ENCODE measurements around the gene SBK2. TPM values are rescaled to one million over a fixed set of nuclear protein-coding genes. Genes with fewer than 3 reads are reported as not detected.

SBK2 gene
- total RNA-seq, 1 donor from 2014 or later, result 0.75 TPM

DNA sequence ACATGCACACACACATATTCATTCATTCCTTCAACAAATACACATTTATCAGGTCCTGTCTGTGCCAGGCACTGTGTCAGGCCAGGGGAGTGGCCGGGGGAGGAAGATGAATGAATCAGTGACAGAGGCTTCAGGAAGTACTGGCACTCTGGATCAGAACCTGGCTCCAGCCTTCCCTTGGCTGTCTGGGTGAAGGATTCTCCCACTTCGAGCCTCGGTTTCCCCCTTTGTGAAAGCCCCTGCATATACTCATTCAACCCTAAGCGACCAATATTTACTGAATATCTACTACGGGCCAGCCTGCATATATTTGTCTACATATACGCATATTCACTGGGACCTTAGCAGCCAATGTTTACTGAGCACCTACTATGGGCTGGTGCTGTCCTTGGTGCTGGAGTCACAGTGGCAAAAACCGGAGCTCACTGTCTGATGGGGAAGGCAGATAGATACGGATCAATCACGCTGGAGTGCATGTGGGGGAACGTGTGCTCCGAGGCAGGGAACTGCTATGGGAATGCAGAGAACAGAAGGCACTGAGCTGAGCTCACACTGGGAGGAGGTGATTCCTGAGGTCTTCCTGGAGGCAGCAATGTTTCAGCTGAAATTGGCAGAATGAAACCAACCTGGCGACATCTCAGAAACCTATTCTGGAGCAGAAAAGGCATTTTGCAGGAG lies 44.4 kb upstream of the SBK2 start:
- H3K9me3 Mint-ChIP-seq, result no peaks in the 10 kb centered on the region
- H3K27me3 Mint-ChIP-seq, result no peaks in the 10 kb centered on the region
- H3K4me3 Mint-ChIP-seq, result peak overlapping the region; percentile 94
- peak overlapping the region; percentile 82 for H3K27ac Mint-ChIP-seq
- H3K36me3 Mint-ChIP-seq, result peaks cover 12% of the 10 kb centered on the region
- TF ChIP-seq, protein P1, sequence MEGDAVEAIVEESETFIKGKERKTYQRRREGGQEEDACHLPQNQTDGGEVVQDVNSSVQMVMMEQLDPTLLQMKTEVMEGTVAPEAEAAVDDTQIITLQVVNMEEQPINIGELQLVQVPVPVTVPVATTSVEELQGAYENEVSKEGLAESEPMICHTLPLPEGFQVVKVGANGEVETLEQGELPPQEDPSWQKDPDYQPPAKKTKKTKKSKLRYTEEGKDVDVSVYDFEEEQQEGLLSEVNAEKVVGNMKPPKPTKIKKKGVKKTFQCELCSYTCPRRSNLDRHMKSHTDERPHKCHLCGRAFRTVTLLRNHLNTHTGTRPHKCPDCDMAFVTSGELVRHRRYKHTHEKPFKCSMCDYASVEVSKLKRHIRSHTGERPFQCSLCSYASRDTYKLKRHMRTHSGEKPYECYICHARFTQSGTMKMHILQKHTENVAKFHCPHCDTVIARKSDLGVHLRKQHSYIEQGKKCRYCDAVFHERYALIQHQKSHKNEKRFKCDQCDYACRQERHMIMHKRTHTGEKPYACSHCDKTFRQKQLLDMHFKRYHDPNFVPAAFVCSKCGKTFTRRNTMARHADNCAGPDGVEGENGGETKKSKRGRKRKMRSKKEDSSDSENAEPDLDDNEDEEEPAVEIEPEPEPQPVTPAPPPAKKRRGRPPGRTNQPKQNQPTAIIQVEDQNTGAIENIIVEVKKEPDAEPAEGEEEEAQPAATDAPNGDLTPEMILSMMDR (conservative IDR thresholded peaks at IDR 0.05), result no peak
- no peak for DNase-seq (ENCODE audit: extremely low spot score, unreplicated experiment)
- peaks cover 33% of the 10 kb centered on the region for H3K4me1 Mint-ChIP-seq (ENCODE audit: unreplicated experiment)

DNA sequence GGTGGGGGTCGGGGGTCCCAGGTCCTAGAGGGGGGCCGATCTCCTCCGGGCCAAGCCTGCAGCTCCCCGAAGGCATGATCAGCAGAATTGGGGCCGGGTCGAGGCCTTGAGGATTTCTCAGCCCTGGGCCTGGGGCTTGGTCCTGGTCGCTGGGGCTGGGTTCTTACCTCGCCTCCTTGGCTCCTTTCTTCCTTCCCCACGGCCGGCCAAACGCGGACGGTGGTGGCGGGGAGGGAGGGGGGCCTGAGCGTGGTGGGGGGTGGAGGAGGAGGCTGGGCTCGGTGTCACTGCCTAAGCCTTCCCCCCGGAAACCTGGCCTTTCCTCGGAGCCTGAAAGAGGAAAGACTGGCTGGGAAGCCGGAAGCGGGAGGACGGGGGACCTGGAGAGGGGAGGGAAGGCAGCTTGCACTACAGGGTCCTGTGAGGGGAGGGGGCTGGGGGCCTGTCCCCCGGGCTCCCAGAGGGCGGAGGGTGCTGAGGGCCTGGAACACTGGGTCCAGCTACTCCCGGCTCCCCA lies 43.8 kb upstream of the SBK2 start, which contains the start of gene ZNF579:
TSS of gene ZNF579 (minus strand) at position 221 of the 517 bp plus-strand sequence. CDS start 1,209 bp downstream, outside the sequence.
- H3K27ac Mint-ChIP-seq, result peak within 1 kb of the TSS; percentile 83
- TF ChIP-seq, protein P1 (conservative IDR thresholded peaks at IDR 0.05), result no peak
- peaks cover 12% of the 10 kb centered on the region for H3K36me3 Mint-ChIP-seq

DNA sequence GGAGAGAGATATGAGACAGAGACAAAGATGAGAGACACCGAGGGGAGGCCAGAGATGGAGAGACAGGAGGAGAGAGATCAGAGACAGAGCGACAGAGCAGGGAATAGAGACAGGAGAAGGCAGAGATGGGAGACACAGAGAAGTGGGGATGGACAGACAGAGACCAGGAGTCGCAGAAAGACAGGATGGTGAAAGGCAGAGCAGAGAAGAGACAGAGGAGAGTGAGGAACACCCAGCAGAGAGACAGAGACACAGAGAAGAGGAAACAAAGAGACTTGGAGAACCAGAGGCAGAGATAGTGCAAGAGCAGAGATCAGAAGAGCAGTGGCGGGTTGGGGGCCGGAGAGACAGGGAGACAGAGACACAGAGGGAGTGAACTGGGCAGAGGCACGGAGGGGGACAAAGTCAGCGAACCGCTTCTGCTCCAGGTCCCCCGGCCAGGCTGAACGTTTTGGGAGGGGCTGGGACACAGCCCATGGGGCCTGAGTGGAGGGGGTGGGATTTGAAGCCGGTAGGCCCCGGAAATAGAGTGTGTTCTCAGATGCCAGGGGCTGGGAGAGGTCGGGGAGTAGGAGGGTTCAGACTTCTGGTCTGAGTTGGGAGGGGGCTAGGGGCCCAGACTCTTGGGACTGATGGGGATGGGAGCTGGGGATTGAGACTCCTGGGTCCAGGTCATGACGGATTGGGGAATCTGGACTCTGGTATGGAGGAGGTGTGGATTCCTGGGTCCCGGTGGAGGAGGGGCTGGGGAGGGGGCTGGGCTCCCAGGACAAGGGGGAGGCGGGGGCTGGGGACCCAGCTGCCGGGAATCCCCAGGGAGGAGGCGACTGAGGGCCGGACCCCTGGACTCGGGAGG lies 43.1 kb upstream of the SBK2 start:
- Mint-ChIP-seq H3K9me3 (no peaks in the 10 kb centered on the region), H3K27ac (peak overlapping the region; percentile 83), H3K27me3 (no peaks in the 10 kb centered on the region), H3K4me1 (ENCODE audit: unreplicated experiment) (peaks cover 22% of the 10 kb centered on the region), H3K36me3 (peaks cover 12% of the 10 kb centered on the region), H3K4me3 (peak overlapping the region; percentile 94)
- DNase-seq (ENCODE audit: extremely low spot score, unreplicated experiment), result no peak
- TF ChIP-seq, protein P1 (conservative IDR thresholded peaks at IDR 0.05), result no peak

More for the DNA sequence above, 43.8 kb upstream of the SBK2 start, which contains the start of gene ZNF579:
- peak; percentile 91 for DNase-seq (ENCODE audit: extremely low spot score, unreplicated experiment)
- Mint-ChIP-seq H3K9me3 (no peaks in the 10 kb centered on the region), H3K4me3 (peak within 1 kb of the TSS; percentile 94), H3K4me1 (ENCODE audit: unreplicated experiment) (peaks cover 28% of the 10 kb centered on the region), H3K27me3 (no peaks in the 10 kb centered on the region)

DNA sequence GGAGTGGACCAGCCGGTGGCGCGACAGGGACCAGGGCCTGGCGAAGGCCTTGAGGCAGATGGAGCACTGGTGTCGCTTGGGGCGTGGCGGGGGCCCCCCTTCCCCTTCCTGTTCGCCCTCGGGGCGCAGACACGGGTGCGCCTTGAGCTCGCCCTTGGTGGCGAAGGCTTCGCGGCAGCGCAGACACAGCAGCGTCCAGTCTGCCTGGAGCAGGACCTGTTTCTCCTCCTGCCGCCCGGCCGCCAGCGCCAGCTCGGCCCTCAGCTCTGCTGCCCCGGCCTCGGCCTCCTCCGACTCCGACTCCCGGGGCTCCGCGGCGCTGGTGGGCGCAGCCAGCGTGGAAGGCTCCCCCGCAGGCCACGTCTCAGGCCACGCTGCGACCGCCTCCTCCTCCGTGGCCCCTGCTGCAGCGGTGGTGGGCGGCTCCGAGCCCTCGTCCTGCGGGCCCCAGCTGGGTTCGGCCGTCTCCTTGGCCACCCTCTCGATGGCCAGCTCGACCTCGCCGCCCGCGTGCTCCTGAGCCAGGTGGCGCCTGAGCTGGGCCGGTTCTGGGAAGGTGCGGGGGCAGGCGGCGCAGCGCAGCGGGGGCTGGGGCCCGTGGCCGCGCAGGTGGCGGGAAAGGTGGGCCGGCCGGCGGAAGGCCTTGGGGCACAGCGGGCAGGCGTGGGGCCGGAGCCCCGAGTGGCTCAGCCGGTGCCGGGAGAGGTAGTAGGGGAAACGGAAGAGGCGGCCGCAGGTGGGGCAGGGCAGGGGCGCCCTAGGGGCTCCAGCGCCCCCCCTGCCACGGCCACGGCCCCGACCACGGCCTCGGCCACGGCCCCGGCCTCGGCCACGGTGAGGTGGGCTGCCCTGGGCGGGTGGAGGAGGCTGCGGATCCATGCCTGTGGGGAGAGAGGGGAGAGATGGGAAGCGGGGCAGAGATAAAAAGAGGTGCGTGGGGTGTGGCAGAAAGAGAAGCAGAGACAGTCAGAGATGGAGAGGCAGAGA lies 42.1 kb upstream of the SBK2 start:
- Mint-ChIP-seq H3K4me1 (ENCODE audit: unreplicated experiment) (peaks cover 22% of the 10 kb centered on the region), H3K27ac (peak overlapping the region; percentile 83), H3K36me3 (peaks cover 12% of the 10 kb centered on the region), H3K27me3 (no peaks in the 10 kb centered on the region), H3K4me3 (peak overlapping the region; percentile 94), H3K9me3 (no peaks in the 10 kb centered on the region)
- TF ChIP-seq, protein P1 (conservative IDR thresholded peaks at IDR 0.05), result no peak
- DNase-seq (ENCODE audit: extremely low spot score, unreplicated experiment), result no peak
